ENCODE data around the gene ARHGEF11.

- TF ChIP-seq POLR2AphosphoS5 (IDR thresholded peaks at IDR 0.05; ENCODE audit: low read depth, low read length) (no peak), TCF7L2 (IDR thresholded peaks at IDR 0.05; ENCODE audit: low read depth, low read length) (no peak), REST (IDR thresholded peaks at IDR 0.05; ENCODE audit: insufficient read depth in 1 of 2, low read depth in 2 of 2, low read length in 1 of 2) (no peak)
These were observed 57.8 kb downstream of the ARHGEF11 start for GRCh38 chr1:156987715-156988114.
